K562 (cell line): ENCODE measurements around the gene NTSR1.
A peak's percentile ranks its signal among the peaks of the same experiment; 100 is the strongest.

Source experiments
- CBX5 ChIP-seq: IDR thresholded peaks from 2 replicates; pipeline ENCODE4 v1.6.1; 2014; ENCODE audit warnings: low read depth, borderline replicate concordance
- CBX8 ChIP-seq: fragments of 200-600 bp; sonication (generic); IDR thresholded peaks from 2 replicates; pipeline ENCODE4 v1.6.1; 2012; ENCODE audit warnings: borderline replicate concordance, mixed run types, low read depth, mild to moderate bottlenecking, moderate library complexity, mixed read lengths, low read length, control low read depth, inconsistent platforms; ENCODE audit not compliant: poor library complexity, severe bottlenecking; ENCODE audit errors: extremely low read depth
- CTCF ChIP-seq, 3 experiments: IDR thresholded peaks in 2 of 3; conservative IDR thresholded peaks in 1 of 3; 2 replicates each; pipeline ENCODE4 v1.5.1; 2011 to 2012; ENCODE audit warnings: low read length in 3 of 3, mild to moderate bottlenecking in 3 of 3, control low read depth in 2 of 3, improper control_type of control experiment in 1 of 3, inconsistent platforms in 1 of 3, low read depth in 1 of 3, mixed read lengths in 1 of 3, moderate library complexity in 1 of 3; ENCODE audit not compliant: insufficient read depth in 2 of 3
- ESRRA ChIP-seq: fragments of 450-650 bp; IDR thresholded peaks from 2 replicates; pipeline ENCODE4 v1.6.1; 2014; ENCODE audit warnings: low read depth, mild to moderate bottlenecking, moderate library complexity, borderline replicate concordance
- KAT2B ChIP-seq: IDR thresholded peaks from one replicate; pipeline ENCODE4 v1.6.1; 2012; ENCODE audit warnings: low read depth, mild to moderate bottlenecking, control low read depth, inconsistent platforms, low read length, moderate library complexity
- NRF1 ChIP-seq, 2 experiments: fragments of 450-650 bp; IDR thresholded peaks in 1 of 2; conservative IDR thresholded peaks in 1 of 2; 2 replicates each; pipeline ENCODE4 v1.6.1; 2014; ENCODE audit warnings: mild to moderate bottlenecking in 2 of 2
- POLR2A ChIP-seq: fragments of 450-650 bp; conservative IDR thresholded peaks from 2 replicates; pipeline ENCODE4 v1.6.1; 2016
- SMC3 ChIP-seq: conservative IDR thresholded peaks from 2 replicates; pipeline ENCODE4 v1.6.1; 2011; ENCODE audit warnings: low read depth, low read length, improper control_type of control experiment; ENCODE audit not compliant: insufficient read depth
- TBL1XR1 ChIP-seq, 2 experiments: IDR thresholded peaks; 2 replicates each; pipeline ENCODE4 v1.6.1; 2012; ENCODE audit warnings: improper control_type of control experiment in 2 of 2, low read length in 2 of 2, mild to moderate bottlenecking in 1 of 2
- TEAD2 ChIP-seq: fragments of 450-650 bp; IDR thresholded peaks from 2 replicates; pipeline ENCODE4 v1.6.1; 2016; ENCODE audit warnings: missing genetic modification characterization, control low read depth, missing compliant biosample characterization
- ZBTB17 ChIP-seq: fragments of 450-650 bp; formaldehyde crosslinking; IDR thresholded peaks from 2 replicates; pipeline ENCODE4 v1.4.0; 2020; ENCODE audit warnings: mild to moderate bottlenecking
- ZBTB34 ChIP-seq: fragments of 250-450 bp; sonication (Bioruptor Pico); IDR thresholded peaks from 2 replicates; pipeline ENCODE4 v1.8.0; 2021; ENCODE audit warnings: mild to moderate bottlenecking, moderate library complexity
- ZBTB40 ChIP-seq, 2 experiments: fragments of 450-650 bp in 1 of 2; sonication (generic) in 1 of 2; formaldehyde crosslinking in 1 of 2; IDR thresholded peaks; 2 replicates each; pipeline versions ENCODE4 v1.7.1 to v1.9.0; 2016 to 2022; ENCODE audit warnings: inconsistent platforms in 1 of 2, mild to moderate bottlenecking in 1 of 2, missing genetic modification reagents in 1 of 2
- ZNF280A ChIP-seq: fragments of 450-650 bp; IDR thresholded peaks from 2 replicates; pipeline ENCODE4 v1.6.1; 2018; ENCODE audit warnings: mild to moderate bottlenecking, low read depth; ENCODE audit not compliant: partially characterized antibody

GRCh38 chr20:62702895-62703852 is 5.5 kb upstream of the NTSR1 start:
- TF ChIP-seq TEAD2 (tag), result no peak
- no peak for TF ChIP-seq POLR2A
- TF ChIP-seq ESRRA, result no peak
- no peak for TF ChIP-seq ZBTB40 (IDR thresholded peaks at IDR 0.05)
- TF ChIP-seq ZBTB40 (CRISPR knock-in tag; IDR thresholded peaks at IDR 0.05), result no peak
- no peak for TF ChIP-seq KAT2B
- TF ChIP-seq CTCF (IDR thresholded peaks at IDR 0.05 in 2 of 3, conservative IDR thresholded peaks at IDR 0.05 in 1 of 3; ENCODE audit: insufficient read depth in 2 of 3, low read depth in 1 of 3, low read length in 3 of 3), result peak in 2 of 3 experiments; percentile 21 to 24; a peak in 4 of 6 replicates
- no peak for TF ChIP-seq CBX5
- TF ChIP-seq TBL1XR1 (IDR thresholded peaks at IDR 0.05; ENCODE audit: low read length in 2 of 2), result no peak
- no peak for TF ChIP-seq ZNF280A
- no peak for TF ChIP-seq ZBTB17
- no peak for TF ChIP-seq NRF1 (conservative IDR thresholded peaks at IDR 0.05 in 1 of 2, IDR thresholded peaks at IDR 0.05 in 1 of 2)
- no peak for TF ChIP-seq ZBTB34
- no peak for TF ChIP-seq CBX8
- TF ChIP-seq SMC3, result no peak
